ENCODE results near the gene KLHL36.

Gene KLHL36

GRCh38 chr16:84605339-84605848 lies 42.9 kb upstream of the KLHL36 start:
- TF ChIP-seq, protein P1, sequence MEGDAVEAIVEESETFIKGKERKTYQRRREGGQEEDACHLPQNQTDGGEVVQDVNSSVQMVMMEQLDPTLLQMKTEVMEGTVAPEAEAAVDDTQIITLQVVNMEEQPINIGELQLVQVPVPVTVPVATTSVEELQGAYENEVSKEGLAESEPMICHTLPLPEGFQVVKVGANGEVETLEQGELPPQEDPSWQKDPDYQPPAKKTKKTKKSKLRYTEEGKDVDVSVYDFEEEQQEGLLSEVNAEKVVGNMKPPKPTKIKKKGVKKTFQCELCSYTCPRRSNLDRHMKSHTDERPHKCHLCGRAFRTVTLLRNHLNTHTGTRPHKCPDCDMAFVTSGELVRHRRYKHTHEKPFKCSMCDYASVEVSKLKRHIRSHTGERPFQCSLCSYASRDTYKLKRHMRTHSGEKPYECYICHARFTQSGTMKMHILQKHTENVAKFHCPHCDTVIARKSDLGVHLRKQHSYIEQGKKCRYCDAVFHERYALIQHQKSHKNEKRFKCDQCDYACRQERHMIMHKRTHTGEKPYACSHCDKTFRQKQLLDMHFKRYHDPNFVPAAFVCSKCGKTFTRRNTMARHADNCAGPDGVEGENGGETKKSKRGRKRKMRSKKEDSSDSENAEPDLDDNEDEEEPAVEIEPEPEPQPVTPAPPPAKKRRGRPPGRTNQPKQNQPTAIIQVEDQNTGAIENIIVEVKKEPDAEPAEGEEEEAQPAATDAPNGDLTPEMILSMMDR (conservative IDR thresholded peaks at IDR 0.05) = no peak
- no peak overlapping the region for H3K27ac ChIP-seq

DNA sequence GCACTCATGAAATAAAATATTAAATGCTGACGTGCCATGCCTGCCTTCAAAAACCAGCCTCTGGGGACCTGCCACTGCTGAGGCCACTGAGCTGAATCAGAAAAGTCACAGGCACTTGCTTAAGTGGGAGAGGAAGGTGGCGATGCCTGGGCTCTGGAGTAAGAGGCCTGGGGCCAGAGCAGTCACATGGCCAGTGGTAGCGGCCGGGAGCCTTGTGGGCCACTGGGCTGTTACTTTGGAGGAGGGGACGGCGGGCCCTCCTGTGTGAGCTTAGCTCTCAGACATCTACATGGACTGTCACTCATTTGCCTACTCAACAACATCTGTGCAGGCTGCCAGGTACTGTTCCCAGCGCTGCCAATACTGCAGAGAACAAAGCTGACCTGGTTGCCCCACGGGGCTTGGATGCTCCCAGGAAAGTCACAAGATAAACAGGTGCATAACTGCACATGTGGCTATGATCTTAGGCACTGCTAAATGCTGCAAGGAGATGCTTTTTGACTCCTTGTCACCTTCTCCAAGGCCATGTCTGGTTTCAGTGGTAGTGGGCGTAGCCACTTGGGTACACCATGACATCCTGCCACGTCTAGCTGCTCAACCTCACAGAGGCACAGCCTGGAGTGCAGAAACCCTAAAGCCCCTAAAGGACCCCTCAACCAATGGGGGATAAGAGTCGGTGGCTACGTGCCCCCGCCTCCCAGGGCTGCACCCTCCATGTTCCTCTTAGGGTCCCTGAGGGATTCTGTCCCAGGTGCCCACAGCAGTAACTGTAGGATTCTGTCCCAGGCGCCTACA lies 42.0 kb upstream of the KLHL36 start:
- H3K27ac ChIP-seq = no peak overlapping the region
- TF ChIP-seq, protein P1 (conservative IDR thresholded peaks at IDR 0.05) = no peak

DNA sequence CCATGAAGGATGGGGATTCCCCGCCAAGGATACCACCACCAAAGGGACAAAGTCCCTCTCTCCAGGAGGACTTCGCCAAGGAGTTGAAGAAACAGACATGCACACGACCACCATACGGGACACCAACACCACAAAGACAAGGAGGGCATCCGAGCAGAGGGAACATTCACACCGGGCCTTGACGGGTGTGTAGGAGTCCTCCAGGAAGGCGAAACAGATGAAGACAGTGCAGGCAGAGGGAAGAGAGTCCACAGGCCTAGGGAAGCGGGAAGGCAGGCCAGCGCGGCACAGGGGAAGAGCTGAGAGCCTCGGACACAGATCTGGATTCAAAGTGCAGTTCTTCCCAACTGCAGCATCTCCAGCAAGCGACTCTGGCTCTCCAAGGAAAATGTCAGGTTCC lies 41.2 kb upstream of the KLHL36 start:
- no peak overlapping the region for H3K27ac ChIP-seq
- TF ChIP-seq, protein P1 (conservative IDR thresholded peaks at IDR 0.05) = no peak

DNA sequence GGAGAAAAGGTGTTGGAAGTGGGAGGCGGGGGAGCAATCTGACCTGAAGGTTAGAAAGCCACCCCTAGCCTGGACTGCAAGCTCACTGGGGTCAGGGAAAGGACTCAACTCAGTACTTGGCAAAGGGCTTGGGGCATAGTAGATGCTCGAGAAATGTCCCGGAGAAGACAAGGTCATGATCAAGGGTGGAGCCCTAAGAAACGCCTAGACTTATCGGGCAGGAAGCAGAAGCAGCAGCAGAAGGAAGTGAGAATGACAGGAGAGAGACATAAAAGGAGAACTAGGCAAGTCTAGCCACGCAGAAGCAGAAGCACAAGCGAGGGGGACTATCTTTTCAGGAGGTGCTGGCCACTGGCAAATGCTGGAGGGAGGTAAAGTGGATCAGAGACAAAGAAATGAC lies 40.6 kb upstream of the KLHL36 start:
- TF ChIP-seq, protein P1 (conservative IDR thresholded peaks at IDR 0.05) = no peak
- H3K27ac ChIP-seq = no peak overlapping the region

DNA sequence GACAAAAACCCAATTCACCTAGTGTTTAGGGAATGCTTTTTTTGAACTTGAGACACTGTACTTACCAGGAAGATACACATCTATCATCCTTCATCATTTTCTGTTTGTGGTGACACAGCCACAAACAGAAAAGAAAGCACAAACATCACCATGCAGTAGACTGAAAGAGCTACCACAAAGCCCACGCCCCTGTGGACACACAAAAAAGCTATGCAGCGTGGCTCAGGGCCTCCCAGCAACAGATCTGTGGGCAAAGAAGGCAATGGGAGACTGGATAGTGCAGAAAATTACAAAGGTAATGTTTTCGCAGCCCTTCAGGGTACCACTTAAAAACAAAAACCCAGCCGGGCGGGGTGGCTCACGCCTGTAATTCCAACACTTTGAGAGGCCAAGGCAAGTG lies 40.0 kb upstream of the KLHL36 start:
- no peak overlapping the region for H3K27ac ChIP-seq
- TF ChIP-seq, protein P1 (conservative IDR thresholded peaks at IDR 0.05) = no peak

GRCh38 chr16:84609563-84610177 lies 38.6 kb upstream of the KLHL36 start:
- TF ChIP-seq, protein P1 (conservative IDR thresholded peaks at IDR 0.05) = no peak
- no peak overlapping the region for H3K27ac ChIP-seq

- no peak overlapping the region for H3K27ac ChIP-seq
- TF ChIP-seq, protein P1 (conservative IDR thresholded peaks at IDR 0.05) = no peak
Observed at GRCh38 chr16:84610376-84610775, 37.9 kb upstream of the KLHL36 start.
